Lung microvascular endothelial cell (primary cell): ENCODE measurements around the gene JMJD6. TPM values are rescaled to one million over a fixed set of nuclear protein-coding genes. Genes with fewer than 3 reads are reported as not detected.
"Not testable (repeated sequence)": the region's sequence is repeated elsewhere in the genome, so short reads cannot be mapped to it uniquely, and the experiment has no call there.

Source experiments
- DNase-seq, 2 donors: peaks; one replicate each; pipeline versions ENCODE4 v3.0.0 to v3.0.0-alpha.2; 2010; ENCODE audit warnings: low read depth in 2 of 2
- total RNA-seq: library from RNA; depleted of rRNA; stranded (reverse); fragments of >200 nt; gene quantifications from 2 replicates; pipeline ENCODE4 v1.2.1, GENCODE V29; 2014

The JMJD6 gene
- total RNA-seq, 1 donor from 2014 or later, result 15.1 TPM

GRCh38 chr17:76698466-76698977 lies 27.9 kb downstream of the JMJD6 start:
- DNase-seq, result not testable (repeated sequence)

GRCh38 chr17:76697702-76698465 lies 28.5 kb downstream of the JMJD6 start:
- no peak for DNase-seq

- DNase-seq, result peak; percentile 65 to 95
Observed at GRCh38 chr17:76696763-76697701, 29.4 kb downstream of the JMJD6 start.

GRCh38 chr17:76695059-76695831 lies 31.2 kb downstream of the JMJD6 start:
- peak in 1 of 2 donors; percentile 68 for DNase-seq

- no peak for DNase-seq
Observed at GRCh38 chr17:76691379-76692191, 34.8 kb downstream of the JMJD6 start.

GRCh38 chr17:76690596-76691280 lies 35.7 kb downstream of the JMJD6 start:
- DNase-seq, result no peak

- DNase-seq, result no peak
Observed at GRCh38 chr17:76689859-76690258, 36.5 kb downstream of the JMJD6 start.

- peak; percentile 57 to 68 for DNase-seq
Observed at GRCh38 chr17:76688165-76688622, 38.2 kb downstream of the JMJD6 start.

- no peak for DNase-seq
Observed at GRCh38 chr17:76687298-76688164, 38.9 kb downstream of the JMJD6 start.

- no peak for DNase-seq
Observed at GRCh38 chr17:76686538-76687297, 39.7 kb downstream of the JMJD6 start.

GRCh38 chr17:76685846-76686245 lies 40.6 kb downstream of the JMJD6 start:
- no peak for DNase-seq

GRCh38 chr17:76685366-76685765 lies 41.0 kb downstream of the JMJD6 start:
- no peak for DNase-seq

- no peak for DNase-seq
Observed at GRCh38 chr17:76684756-76685155, 41.6 kb downstream of the JMJD6 start.

GRCh38 chr17:76683921-76684745 lies 42.3 kb downstream of the JMJD6 start:
- no peak for DNase-seq

GRCh38 chr17:76683011-76683755 lies 43.2 kb downstream of the JMJD6 start:
- DNase-seq, result no peak

- DNase-seq, result no peak
Observed at GRCh38 chr17:76682296-76682695, 44.1 kb downstream of the JMJD6 start.
